Jurkat, Clone E6-1 (cell line): ENCODE measurements around the gene EPPIN.

Experiments used
- DNase-seq: peaks from one replicate; pipeline ENCODE4 v3.0.0-alpha.2; 2011; ENCODE audit warnings: low read depth, low spot score
- H3K4me3 ChIP-seq: 2 replicates; pipeline ENCODE4 v1.5.1; 2011; ENCODE audit warnings: mild to moderate bottlenecking, low read length, control low read depth, moderate library complexity

The EPPIN gene

GRCh38 chr20:45496166-45496565 lies 51.0 kb downstream of the EPPIN start:
- no peak for DNase-seq
- H3K4me3 ChIP-seq = no peak overlapping the region

- no peak for DNase-seq
- no peak overlapping the region for H3K4me3 ChIP-seq
These were observed 51.7 kb downstream of the EPPIN start for GRCh38 chr20:45495501-45495941.
